ENCODE data around the gene ZNF607.
"Not testable (repeated sequence)": the region's sequence is repeated elsewhere in the genome, so short reads cannot be mapped to it uniquely, and the experiment has no call there.

ZNF607 gene

DNA sequence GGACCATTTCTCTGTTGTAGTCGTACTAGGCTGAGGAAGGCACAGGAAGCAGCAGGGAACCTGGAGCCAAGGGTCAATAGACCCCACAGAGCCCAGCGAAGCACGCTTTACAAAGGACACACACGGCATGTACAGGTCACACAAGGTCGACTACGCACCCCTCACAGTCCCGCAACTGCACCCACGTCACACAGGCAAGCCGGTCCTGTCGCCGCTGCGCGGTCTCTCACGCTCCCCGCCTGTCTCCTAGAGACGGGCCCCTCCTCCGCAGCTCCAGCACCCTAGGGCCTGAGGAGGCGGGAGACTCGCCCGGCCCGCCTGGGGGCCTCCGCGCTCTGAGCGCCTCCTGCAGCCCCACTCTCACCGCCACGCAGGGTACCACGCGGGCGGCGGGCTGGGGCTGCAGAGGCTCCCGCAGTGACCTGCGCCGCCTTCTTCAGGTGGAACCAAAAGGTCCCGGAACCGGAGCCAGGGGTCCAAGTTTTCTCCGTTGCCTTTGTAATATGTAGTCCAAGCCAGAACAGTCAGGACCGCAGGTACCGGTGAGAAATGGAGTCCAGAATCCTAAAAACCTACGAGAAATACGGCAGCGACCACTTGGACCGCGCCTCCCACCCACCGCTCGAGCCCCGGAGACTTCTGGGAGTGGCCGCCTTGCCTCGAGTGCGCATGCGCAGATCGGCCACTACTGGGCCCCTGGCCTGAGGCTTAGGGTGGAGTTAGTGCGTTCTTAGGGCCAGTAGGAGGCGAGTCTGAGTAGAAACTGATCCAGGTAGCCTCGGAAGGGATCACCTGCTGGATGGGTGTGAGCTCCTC, at the start of gene ZNF607:
Gene ZNF607 (minus strand): TSS at position 651 of the 816 bp plus-strand sequence. CDS start 8,143 bp downstream, outside the sequence.
- DNase-seq, result peak; percentile 89

DNA sequence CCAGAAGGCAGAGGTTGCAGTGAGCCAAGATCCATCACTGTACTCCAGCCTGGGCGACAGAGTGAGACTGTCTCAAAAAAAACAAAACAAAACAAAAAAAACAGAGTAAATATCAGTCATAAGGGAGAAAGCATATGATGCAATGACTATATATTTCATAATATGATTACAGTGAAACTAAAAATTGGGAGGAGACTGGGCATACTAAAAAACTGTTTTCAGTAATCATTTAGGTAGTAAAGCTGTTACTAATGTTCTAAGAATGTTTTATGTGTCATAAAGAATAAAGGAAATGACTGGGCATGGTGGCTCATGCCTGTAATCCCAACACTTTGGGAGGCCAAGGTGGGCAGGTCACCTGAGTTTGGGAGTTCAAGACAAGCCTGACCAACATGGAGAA, 43.9 kb upstream of the ZNF607 start:
- DNase-seq, result no peak

GRCh38 chr19:37757683-37758082, 38.1 kb upstream of the ZNF607 start:
- not testable (repeated sequence) for DNase-seq

DNA sequence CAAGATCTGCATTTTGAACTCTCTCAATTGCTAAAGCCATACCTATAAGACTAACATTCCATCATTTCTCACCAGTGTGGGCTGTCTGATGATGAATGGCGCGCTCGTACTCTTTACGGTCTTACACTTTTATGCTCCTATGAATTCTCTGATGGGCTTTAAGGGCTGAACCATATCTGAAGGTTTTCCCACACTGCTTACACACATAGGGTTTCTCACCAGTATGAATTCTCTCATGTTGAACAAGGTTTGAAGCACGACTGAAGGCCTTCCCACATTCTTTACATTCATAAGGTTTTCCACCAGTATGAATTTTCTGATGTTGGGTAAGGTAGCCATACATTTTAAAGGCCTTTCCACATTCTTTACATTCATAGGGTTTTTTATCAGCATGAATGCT, 18.8 kb upstream of the ZNF607 start:
- DNase-seq, result no peak

DNA sequence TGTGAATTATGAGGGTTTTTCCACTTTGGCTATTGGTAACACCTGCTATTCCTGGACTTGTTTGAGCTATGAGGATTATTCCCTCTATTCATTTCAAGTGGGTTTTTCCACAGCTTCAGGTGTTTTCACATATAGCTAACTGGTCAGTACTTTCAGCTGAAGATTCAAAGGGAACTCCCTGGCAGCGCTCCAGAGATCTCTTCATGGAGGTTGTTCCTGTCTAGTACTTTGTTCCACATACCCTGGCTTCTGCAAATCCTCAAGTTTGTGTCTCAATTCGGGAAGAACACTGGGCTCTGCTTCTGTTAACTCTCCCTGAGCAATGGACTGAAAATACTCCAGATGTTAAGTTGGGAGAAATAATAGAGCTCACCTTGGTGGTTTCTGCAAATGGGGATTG, 5.6 kb upstream of the ZNF607 start:
- DNase-seq, result no peak

GRCh38 chr19:37719927-37720265, 335 bp upstream of the ZNF607 start:
- DNase-seq, result no peak

GRCh38 chr19:37718304-37718703, 1.3 kb downstream of the ZNF607 start:
- no peak for DNase-seq

- no peak for DNase-seq
Measured at GRCh38 chr19:37716140-37716539, 3.4 kb downstream of the ZNF607 start.

DNA sequence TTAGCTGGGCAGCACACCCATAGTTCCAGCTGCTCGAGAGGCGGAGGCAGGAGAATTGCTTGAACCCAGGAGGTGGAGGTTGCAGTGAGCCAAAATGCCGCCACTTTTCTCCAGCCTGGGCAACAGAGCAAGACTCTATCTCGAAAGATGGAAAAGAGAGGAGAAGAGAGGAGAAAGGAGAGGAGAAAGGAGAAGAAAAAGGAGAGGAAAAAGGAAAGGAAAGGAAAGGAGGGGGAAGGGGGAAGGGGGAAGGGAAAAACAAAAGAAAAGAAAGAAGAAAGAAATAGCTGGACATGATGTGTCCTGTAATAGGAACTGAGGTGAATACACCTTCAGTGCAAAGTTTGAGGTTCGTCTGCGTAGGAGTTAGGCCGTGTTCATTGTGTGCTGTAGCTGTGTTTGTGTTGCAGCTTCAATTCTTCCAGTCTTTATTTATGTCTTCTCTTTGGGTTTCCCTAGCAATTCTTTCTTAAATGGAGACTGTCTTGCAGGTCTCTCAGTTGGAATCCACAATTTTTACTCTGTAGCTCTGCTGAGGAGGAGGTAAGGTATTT, 13.4 kb downstream of the ZNF607 start:
- no peak for DNase-seq

- DNase-seq, result peak; percentile 14
Measured at GRCh38 chr19:37699057-37699456, 20.5 kb downstream of the ZNF607 start.

GRCh38 chr19:37698216-37698615, 21.3 kb downstream of the ZNF607 start:
- peak; percentile 20 for DNase-seq

DNA sequence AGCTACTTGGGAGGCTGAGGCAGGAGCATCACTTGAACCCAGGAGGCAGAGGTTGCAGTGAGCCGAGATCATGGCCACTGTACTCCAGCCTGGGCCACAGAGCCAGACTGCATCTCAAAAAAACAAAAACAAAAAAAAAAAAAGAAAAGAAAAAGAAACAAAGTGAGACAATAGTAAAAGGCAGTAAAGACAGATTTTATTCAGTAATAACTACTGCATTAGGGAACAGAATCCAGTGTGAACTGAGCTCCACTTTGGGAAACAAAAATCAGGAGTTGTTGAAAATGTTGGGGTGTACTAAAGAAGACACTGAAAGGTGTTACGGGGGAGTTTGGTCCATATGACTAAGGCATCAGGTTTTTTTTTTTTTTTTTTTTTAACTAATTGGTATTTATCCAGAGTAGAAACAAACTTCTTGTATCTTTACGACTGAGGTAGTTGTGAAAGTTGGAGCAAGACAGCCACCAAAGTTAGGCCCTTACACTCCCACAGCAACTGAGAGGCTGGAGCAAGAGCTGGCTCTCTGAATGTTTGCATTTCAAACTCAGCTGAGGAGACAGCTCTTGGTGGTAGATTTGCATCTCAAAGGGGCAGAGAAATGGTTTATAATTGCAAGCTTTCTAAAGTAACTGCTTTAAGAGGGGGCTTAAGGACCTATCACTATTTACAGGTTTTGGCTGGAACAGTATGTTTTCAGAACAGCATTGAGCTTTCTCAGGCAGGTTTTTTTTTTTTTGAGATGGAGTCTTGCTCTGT, 24.2 kb downstream of the ZNF607 start:
- no peak for DNase-seq

GRCh38 chr19:37692956-37693620, 26.5 kb downstream of the ZNF607 start:
- no peak for DNase-seq

DNA sequence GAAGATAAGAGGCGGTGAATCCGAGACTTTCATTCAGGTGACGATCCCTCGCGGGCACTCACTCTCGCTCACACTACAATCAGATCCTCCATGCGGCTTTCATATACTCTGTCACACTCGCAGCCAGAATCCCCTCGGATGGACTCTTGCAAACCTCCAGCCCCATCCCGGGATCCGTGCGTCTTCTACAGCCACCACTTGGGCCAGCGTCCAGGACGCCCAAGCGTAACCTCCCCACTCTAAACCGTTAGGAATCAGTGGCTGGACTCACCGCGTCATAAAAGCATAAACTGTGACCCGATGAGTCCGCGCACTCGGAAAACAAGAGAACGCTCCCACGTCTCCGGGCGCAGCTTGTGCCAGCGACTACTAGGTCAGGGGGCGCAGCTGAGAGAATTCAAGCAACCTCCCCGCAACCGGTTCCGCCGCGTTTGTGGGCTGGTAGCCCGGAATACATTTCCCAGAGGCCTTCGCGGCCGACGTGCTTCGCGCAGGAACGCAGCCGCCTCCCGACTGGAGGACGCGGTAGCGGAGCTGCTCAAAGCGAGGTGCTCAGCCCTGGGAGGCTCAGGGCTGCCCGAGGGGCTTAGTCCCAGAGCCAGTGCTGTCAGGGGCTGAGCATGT, 27.6 kb downstream of the ZNF607 start:
- peak; percentile 74 for DNase-seq

- DNase-seq, result no peak
Measured at GRCh38 chr19:37683520-37683919, 36.0 kb downstream of the ZNF607 start.

- no peak for DNase-seq
Measured at GRCh38 chr19:37669450-37669914, 50.1 kb downstream of the ZNF607 start.

DNA sequence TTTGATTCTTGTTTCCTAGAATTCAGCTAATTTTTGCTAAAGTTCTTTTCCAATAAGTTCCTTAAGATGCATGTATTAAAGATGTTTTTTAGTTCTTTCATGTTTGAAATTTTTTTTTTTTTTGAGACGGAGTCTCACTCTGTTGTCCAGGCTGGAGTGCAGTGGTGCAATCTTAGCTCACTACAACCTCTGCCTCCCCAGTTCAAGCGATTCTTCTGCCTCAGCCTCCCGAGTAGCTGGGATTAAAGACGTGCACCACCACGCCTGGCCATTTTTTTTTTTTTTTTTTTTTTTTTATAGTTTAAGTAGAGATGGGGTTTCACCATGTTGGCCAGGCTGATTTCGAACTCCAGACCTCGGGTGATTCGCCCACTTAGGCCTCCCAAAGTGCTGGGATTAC, 62.4 kb downstream of the ZNF607 start:
- not testable (repeated sequence) for DNase-seq

- peak; percentile 76 for DNase-seq
Measured at GRCh38 chr19:37655689-37656371, 63.7 kb downstream of the ZNF607 start.

- peak; percentile 81 for DNase-seq
Measured at GRCh38 chr19:37655301-37655688, 64.3 kb downstream of the ZNF607 start, which contains the start of gene ZFP30. Gene ZFP30 (minus strand): TSS chr19:37655465. CDS start chr19:37647822, 7,643 bp downstream.

DNA sequence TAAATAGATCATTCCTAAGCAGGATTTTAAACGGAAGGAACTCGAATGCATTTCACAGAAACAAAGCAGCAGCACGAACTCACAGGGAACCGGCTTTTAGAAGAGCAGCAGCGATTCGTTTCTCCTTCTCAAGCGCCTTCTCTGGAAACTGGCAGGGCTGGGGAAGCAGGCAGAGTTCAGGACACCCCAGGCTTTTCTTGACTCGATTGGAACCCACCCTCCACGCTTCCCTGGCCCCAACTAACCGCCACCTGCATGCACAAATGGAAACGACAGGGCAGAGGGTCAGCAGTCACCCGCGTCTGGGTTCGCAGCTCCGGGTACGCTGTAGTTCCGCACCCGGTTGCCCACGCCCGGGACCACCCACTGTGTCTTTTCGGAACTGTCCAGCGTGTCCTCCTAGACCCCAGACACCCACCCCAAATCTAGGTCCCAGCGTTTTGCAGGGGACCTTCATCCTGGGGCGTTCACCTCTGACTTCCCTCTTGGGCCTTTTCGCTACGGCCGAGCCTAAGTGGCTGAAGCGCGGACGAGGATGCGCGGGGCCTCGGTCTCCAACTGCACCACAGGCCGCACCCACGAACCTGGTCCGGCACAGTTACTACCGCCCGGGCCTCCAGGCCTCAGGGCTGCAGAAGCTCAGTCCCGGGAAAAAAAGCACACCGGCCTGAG, 64.8 kb downstream of the ZNF607 start:
- peak; percentile 30 for DNase-seq

GRCh38 chr19:37654118-37654517, 65.4 kb downstream of the ZNF607 start:
- DNase-seq, result no peak
